ENCODE results near the gene KCNT1. TPM values are rescaled to one million over a fixed set of nuclear protein-coding genes. Genes with fewer than 3 reads are reported as not detected.

KCNT1 gene
- total and polyA plus RNA-seq, 11 donors, result 0.21 to 7.4 (median 1.9) TPM

DNA sequence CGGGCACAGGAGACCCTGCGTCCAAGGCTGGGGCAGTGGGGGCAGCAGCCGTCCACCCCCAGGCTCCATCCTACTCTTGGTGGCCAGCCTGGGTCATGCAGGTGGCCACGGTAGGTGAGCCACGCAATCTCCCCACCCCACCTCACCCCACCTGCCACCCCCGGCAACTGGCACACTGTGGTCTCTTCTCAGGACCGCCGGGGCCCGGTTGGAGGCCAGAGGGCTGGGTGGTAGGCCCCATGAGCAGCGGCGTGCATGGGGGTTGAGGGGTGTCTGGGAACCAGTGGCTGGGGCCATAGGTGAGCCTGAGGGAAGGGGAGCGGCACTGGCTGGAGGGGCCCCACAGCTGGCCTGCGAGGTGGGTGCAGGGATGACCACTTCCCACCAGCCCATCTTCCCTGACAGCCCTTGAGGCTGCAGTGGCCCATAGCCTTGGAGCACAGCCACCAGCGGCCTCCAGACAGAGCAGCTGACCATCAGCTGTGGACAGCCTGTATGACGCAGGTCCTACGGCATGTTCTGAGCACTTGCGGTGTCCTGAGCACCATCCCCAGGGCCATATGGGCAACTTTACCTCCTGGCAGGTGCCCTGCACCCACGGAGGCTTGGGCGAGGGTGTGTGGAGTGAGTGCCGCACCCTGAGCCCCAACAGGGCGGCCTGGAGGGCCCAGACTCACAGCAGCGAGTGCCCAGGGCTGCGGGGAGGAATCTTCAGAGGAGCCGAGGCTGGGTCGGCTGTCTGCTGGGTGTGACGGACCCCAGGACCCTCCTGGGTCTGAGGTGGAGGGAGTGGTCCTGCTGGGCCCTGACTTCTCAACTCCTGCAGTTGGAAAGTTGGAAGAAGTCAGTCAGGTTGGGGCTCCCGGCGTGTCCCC, 47.4 kb downstream of the KCNT1 start:
- H3K27ac ChIP-seq, result no peak overlapping the region

DNA sequence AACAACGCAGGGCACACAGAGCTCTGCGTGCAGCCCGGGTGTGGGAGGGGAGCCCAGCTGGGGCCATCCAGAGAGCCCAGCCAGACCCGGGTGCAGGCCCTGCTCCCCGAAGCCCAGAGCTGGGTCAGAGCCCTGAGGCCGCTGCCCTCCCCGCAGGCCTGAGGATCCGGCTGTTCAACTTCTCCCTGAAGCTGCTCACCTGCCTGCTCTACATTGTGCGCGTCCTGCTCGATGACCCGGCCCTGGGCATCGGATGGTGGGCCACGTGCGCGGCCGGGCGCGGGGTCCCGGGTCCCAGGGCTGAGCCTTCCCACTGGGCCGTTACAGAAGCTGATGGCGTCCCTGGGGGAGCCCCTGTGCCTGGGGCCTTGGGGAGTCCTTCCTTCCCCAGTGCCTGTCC, 48.8 kb downstream of the KCNT1 start:
- TF ChIP-seq, protein P1, sequence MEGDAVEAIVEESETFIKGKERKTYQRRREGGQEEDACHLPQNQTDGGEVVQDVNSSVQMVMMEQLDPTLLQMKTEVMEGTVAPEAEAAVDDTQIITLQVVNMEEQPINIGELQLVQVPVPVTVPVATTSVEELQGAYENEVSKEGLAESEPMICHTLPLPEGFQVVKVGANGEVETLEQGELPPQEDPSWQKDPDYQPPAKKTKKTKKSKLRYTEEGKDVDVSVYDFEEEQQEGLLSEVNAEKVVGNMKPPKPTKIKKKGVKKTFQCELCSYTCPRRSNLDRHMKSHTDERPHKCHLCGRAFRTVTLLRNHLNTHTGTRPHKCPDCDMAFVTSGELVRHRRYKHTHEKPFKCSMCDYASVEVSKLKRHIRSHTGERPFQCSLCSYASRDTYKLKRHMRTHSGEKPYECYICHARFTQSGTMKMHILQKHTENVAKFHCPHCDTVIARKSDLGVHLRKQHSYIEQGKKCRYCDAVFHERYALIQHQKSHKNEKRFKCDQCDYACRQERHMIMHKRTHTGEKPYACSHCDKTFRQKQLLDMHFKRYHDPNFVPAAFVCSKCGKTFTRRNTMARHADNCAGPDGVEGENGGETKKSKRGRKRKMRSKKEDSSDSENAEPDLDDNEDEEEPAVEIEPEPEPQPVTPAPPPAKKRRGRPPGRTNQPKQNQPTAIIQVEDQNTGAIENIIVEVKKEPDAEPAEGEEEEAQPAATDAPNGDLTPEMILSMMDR (IDR thresholded peaks at IDR 0.05), result no peak
- no peak for TF ChIP-seq POLR2A (IDR thresholded peaks at IDR 0.05)
- ATAC-seq (no peak), DNase-seq (no peak)
- H3K4me1 ChIP-seq, result no peaks in the 10 kb centered on the region
- no peaks in the 10 kb centered on the region for H3K9me3 ChIP-seq
- intact Hi-C loops (cut with DNase I), result no loop called here
- 84 to 95% (median 90%) methylated on average over 17 to 22 of the region's 22 CpGs for WGBS, 4 donors
- no peak overlapping the region for H3K4me3 ChIP-seq
- H3K27me3 ChIP-seq, result peaks cover 0 to 17% (median 0%) of the 10 kb centered on the region in 9 donors
- no peak overlapping the region for H3K27ac ChIP-seq
- H3K36me3 ChIP-seq, result no peaks in the 10 kb centered on the region

More for the DNA sequence above, 47.4 kb downstream of the KCNT1 start:
- H3K27me3 ChIP-seq, result peaks cover 0 to 17% (median 0%) of the 10 kb centered on the region in 9 donors
- no peaks in the 10 kb centered on the region for H3K9me3 ChIP-seq
- H3K36me3 ChIP-seq, result no peaks in the 10 kb centered on the region
- H3K4me3 ChIP-seq, result no peak overlapping the region
- peaks cover 0 to 3% (median 0%) of the 10 kb centered on the region in 12 donors for H3K4me1 ChIP-seq
- WGBS, 4 donors, result 80 to 91% (median 84%) methylated on average over 14 to 28 of the region's 28 CpGs
- no peak for DNase-seq
- ATAC-seq, result no peak
- TF ChIP-seq, protein P1 (IDR thresholded peaks at IDR 0.05), result no peak
- TF ChIP-seq POLR2A (IDR thresholded peaks at IDR 0.05), result no peak
- intact Hi-C loops (cut with DNase I), result no loop called here

DNA sequence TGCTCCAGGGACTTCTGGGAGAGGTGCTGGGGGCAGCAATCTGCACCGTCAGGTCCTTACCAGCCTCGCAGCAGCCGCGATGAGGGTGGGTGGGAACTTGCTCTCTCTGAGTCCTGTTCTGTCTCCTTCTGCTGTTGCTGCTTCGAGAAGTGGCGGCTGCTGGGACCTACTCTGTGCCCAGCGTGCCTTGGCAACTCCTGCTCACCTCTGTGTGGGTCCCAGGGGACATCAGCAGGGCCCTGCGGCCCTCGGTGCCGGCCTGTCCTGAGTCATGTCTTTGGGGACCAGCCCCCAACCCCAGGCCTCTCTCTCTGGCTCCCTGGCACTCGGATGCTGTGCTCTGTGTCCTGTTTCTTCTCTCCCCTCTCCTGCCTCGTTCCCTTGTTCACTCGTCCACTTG, 49.5 kb downstream of the KCNT1 start:
- TF ChIP-seq, protein P1 (IDR thresholded peaks at IDR 0.05), result no peak
- TF ChIP-seq POLR2A (IDR thresholded peaks at IDR 0.05), result no peak
- intact Hi-C loops (cut with DNase I), result no loop called here
- Histone ChIP-seq H3K4me1 (no peaks in the 10 kb centered on the region), H3K27me3 (peaks cover 0 to 17% (median 0%) of the 10 kb centered on the region in 9 donors), H3K36me3 (no peaks in the 10 kb centered on the region), H3K9me3 (no peaks in the 10 kb centered on the region), H3K4me3 (no peak overlapping the region), H3K27ac (no peak overlapping the region)
- WGBS, 4 donors, result 65 to 74% (median 69%) methylated on average over 10 to 13 of the region's 13 CpGs
- DNase-seq (no peak), ATAC-seq (no peak)

DNA sequence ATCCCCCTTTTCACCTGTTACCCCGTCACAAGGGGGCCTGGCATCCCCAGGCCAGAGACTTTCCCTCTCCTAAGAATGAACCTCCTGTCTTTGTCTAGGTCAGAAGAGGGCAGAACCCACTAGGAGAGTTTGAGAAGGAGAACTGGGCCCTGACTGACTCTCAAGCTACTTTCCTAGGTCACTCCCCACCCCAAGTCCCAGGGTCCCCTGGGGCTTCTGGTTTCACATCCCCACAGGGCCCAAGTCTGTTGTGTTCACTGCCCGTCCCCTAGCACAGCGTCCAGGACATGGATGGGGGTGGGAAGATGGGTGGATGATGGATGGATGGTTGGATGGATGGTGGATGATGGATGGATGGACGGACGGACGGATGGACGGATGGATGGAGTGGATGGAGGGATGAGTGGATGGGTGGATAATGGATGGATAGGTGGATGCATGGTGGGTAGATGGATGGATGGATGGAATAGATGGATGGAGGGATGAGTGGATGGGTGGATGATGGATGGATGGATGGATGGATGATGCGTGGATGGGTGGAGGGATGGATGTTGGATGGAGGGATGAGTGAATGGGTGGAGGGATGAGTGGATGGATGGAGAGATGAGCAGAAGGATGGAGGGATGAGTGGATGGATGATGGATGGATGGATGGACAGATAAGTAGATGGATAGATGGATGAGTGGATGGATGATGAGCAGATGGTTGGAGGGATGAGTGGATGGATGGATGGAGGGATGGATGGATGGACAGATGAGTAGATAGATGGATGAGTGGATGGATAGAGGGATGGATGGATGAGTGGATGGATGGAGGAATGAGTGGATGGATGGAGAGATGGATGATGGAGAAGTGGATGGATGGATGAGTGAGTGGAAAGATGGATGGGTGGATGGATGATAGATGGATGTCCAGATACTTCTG, 50.6 kb downstream of the KCNT1 start:
- ATAC-seq, result no peak
- Histone ChIP-seq H3K9me3 (no peaks in the 10 kb centered on the region), H3K36me3 (no peaks in the 10 kb centered on the region), H3K4me1 (no peaks in the 10 kb centered on the region), H3K27ac (no peak overlapping the region), H3K27me3 (peaks cover 0 to 17% (median 0%) of the 10 kb centered on the region in 9 donors), H3K4me3 (no peak overlapping the region)
- DNase-seq, result no peak
- TF ChIP-seq POLR2A (IDR thresholded peaks at IDR 0.05), result no peak
- TF ChIP-seq, protein P1 (IDR thresholded peaks at IDR 0.05), result no peak
- 92 to 93% (median 92%) methylated on average over 8 of the region's 8 CpGs for WGBS, 4 donors
- intact Hi-C loops (cut with DNase I), result no loop called here
